ENCODE data around the gene RECQL5.

DNA sequence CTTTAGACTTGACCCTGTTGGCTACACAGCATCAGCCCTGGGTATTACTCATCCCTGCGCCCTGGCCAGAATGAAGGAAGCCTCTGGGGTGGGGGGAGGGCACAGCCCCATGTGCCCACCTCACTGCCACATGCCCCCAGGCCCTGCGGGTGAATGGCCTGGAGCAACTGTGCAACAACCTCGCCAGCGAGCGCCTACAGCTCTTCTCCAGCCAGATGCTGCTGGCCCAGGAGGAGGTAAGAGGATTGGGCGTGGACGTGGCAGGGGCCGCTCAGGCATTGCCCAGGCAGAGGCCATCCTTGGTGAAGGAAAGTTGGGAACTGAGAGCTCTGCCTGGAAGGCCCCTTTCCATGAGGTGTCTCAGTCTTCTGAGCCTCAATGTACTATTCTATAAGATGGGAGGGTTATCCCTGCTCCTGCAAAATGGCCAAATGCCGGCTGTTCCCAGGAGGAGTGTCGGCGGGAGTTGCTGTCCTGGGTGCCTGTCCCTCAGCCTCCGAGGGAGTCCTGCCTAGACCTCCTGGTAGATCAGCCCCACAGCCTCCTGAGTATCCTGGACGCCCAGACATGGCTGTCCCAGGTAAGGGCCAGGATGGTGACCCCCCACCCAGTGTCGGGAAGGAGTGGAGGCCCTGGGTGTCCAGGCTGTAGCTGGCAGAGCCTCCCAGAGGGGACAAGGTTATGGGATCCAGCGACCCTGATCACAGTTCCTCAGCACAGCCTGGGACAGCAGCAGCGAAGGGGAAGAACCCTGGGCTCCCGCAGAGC lies 70.5 kb downstream of the RECQL5 start:
- TF ChIP-seq, protein P1, sequence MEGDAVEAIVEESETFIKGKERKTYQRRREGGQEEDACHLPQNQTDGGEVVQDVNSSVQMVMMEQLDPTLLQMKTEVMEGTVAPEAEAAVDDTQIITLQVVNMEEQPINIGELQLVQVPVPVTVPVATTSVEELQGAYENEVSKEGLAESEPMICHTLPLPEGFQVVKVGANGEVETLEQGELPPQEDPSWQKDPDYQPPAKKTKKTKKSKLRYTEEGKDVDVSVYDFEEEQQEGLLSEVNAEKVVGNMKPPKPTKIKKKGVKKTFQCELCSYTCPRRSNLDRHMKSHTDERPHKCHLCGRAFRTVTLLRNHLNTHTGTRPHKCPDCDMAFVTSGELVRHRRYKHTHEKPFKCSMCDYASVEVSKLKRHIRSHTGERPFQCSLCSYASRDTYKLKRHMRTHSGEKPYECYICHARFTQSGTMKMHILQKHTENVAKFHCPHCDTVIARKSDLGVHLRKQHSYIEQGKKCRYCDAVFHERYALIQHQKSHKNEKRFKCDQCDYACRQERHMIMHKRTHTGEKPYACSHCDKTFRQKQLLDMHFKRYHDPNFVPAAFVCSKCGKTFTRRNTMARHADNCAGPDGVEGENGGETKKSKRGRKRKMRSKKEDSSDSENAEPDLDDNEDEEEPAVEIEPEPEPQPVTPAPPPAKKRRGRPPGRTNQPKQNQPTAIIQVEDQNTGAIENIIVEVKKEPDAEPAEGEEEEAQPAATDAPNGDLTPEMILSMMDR (conservative IDR thresholded peaks at IDR 0.05 in 1 of 2, IDR thresholded peaks at IDR 0.05 in 1 of 2; ENCODE audit: low read depth in 1 of 2, low read length in 2 of 2), result no peak
- no peak for TF ChIP-seq EZH2 (IDR thresholded peaks at IDR 0.05; ENCODE audit: low read length, missing control alignments)

Measured in fibroblast of lung (primary cell).